ENCODE results near the gene SCRN1.

- TF ChIP-seq CTCF (IDR thresholded peaks at IDR 0.05) (no peak), EP300 (IDR thresholded peaks at IDR 0.05) (no peak), POLR2A (IDR thresholded peaks at IDR 0.05) (no peak)
These were observed 29.8 kb upstream of the SCRN1 start for GRCh38 chr7:30019387-30019786.

All from ovary (tissue), 3 donors.